Measurements from ENCODE around the gene MET.

- TF ChIP-seq NFIC (IDR thresholded peaks at IDR 0.05) (no peak), USF1 (IDR thresholded peaks at IDR 0.05) (no peak), TCF12 (IDR thresholded peaks at IDR 0.05; ENCODE audit: low read depth) (no peak), CREB1 (IDR thresholded peaks at IDR 0.05; ENCODE audit: low read depth) (no peak), TAF1 (IDR thresholded peaks at IDR 0.05; ENCODE audit: low read depth) (no peak)
Measured at GRCh38 chr7:116653204-116653603, 18.8 kb upstream of the MET start.
